AG04449 (cell line): ENCODE results near the gene XYLT1.

ENCODE experiments used
- CTCF ChIA-PET: fragments of 350-600 bp; formaldehyde crosslinking; extraction: SDS; loops from one replicate; lab custom pipeline; 2021; ENCODE audit warnings: antibody characterized with exemption; lab: Yijun Ruan, JAX
- POLR2A ChIA-PET: fragments of 400-600, 350-600 bp; formaldehyde crosslinking; extraction: SDS; loops from one replicate; lab custom pipeline; 2020; ENCODE audit warnings: antibody characterized with exemption, inconsistent platforms; lab: Yijun Ruan, JAX
- DNase-seq: peaks from one replicate; pipeline ENCODE4 v3.0.0-alpha.2; 2010; ENCODE audit warnings: low read depth, low spot score
- H3K4me3 ChIP-seq: 2 replicates; pipeline ENCODE4 v1.5.1; 2011; ENCODE audit warnings: low read depth, mild to moderate bottlenecking, control low read depth, low read length
- TF ChIP-seq, protein P1 (sequence below): IDR thresholded peaks from one replicate; pipeline ENCODE4 v1.5.1; 2011; ENCODE audit warnings: mild to moderate bottlenecking, moderate library complexity, low read length, control low read depth, inconsistent platforms; ENCODE audit not compliant: insufficient read depth; ENCODE audit errors: missing control alignments

XYLT1 gene

DNA sequence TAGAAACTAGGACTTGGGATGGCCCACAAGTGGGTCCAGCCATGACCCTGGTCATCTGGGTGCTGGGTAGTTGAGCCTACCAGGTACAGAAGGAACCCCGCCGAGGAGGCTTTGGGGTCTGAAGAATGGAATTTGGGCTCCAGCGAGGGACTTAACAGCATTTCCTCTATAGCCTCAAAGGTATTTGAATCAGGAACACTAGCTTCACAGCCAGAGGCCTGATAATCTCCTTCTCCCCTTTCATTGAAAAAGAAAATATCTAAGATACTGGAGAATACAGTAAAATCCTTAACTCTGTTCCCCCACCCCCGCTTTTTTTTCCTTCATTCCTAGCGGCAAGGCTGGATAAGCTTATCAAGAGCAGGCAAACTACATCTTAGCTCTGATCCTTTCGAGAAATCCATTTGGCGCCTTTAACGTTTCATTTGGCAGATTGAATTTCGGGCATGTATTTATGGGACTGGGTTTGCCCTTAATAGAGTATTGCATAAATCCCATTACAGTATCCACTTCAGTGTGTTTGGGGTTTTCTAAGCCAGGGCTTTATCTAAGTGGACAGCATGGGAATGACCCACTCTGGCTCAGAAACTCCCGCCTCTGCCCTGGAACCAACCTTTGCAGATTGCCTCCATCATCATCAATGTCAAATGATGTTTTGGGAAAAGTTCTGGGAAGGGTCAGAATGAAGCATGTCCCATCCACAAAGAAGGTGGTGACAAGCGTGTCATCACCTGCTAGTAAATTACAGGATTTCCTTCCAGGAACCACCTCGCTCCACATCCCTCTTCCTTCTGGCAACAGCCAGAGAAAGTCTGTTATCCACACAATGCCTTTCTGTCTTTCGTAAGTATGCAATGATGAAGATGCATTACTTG, 36.9 kb downstream of the XYLT1 start:
- TF ChIP-seq, protein P1, sequence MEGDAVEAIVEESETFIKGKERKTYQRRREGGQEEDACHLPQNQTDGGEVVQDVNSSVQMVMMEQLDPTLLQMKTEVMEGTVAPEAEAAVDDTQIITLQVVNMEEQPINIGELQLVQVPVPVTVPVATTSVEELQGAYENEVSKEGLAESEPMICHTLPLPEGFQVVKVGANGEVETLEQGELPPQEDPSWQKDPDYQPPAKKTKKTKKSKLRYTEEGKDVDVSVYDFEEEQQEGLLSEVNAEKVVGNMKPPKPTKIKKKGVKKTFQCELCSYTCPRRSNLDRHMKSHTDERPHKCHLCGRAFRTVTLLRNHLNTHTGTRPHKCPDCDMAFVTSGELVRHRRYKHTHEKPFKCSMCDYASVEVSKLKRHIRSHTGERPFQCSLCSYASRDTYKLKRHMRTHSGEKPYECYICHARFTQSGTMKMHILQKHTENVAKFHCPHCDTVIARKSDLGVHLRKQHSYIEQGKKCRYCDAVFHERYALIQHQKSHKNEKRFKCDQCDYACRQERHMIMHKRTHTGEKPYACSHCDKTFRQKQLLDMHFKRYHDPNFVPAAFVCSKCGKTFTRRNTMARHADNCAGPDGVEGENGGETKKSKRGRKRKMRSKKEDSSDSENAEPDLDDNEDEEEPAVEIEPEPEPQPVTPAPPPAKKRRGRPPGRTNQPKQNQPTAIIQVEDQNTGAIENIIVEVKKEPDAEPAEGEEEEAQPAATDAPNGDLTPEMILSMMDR, result no peak
- DNase-seq, result no peak
- CTCF ChIA-PET, result interaction anchor here (0.9 to 1.9 kb wide), 2 partner anchors 17 to 34 kb away, joined by 3 to 7 read pairs; no protein-coding TSS in a partner anchor
- H3K4me3 ChIP-seq, result no peak overlapping the region
- POLR2A ChIA-PET, result no interaction called here

DNA sequence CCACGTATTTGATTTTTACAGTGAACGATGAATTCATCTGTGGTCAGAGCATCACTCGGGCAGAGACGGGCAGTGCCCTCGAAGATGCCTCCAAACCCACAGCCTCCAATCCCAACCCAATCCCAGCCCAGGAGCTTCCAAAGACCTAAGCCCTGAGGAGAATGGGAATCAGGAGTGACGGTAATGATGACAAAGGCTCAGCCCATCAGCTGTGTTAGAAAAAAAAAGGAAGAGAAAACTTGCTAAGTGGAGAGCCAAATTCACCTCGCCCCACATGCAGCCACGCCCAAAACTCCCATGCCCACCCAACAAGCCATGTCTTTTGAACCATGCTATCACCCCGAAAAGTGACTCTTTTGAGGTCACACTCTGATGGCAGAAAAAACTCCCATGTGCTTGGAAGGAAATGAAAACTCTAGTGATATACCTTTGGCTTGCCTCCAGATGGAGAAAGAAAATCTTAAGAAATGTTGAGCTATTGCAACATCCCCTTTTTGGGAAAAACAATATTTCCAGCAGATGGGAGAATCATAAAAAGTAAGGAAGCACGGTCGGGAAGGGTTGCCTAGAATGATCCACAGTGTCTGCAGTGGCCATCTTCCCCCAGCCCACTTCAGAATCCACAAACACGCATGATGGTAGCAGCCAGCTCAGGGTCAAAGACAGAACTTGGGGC, 37.7 kb downstream of the XYLT1 start:
- CTCF ChIA-PET, result interaction anchor here (0.9 to 1.9 kb wide), 2 partner anchors 17 to 35 kb away, joined by 3 to 7 read pairs; no protein-coding TSS in a partner anchor
- no peak for DNase-seq
- H3K4me3 ChIP-seq, result no peak overlapping the region
- TF ChIP-seq, protein P1, result no peak
- POLR2A ChIA-PET, result no interaction called here

DNA sequence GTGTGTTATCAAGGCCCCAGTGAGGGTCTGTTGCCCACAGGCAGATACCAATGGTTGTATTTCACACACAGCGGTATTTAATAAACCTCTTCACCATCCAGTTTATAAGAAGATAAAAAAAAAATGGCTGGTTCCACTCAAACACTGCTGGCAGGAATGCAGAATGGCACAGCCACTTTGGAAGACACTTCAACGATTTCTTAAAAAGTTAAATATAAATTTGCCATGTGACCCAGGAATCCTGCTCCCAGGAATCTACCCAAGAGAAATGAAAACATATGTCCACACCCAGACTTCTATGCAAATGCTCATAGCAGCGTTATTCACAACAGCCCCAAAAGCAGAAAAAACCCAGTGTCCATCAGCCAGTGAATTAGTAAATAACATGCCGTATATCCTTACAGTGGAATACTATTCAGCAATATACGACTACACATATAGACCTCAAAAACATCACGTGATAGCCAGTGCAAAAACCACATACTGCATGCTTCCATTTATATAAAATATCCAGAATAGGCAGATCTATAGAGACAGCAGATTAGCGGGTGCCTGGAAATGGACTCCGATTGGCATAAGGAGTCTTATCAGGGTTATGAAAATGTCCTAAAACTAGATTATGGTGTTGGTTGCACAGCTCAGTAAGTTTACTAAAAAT, 38.7 kb downstream of the XYLT1 start:
- H3K4me3 ChIP-seq, result no peak overlapping the region
- ChIA-PET POLR2A (no interaction called here), CTCF (interaction anchor here (1.3 to 2.0 kb wide), 3 partner anchors 10 to 86 kb away, joined by 3 to 8 read pairs (median 3); no protein-coding TSS in a partner anchor)
- no peak for DNase-seq
- TF ChIP-seq, protein P1, result peak; percentile 7

DNA sequence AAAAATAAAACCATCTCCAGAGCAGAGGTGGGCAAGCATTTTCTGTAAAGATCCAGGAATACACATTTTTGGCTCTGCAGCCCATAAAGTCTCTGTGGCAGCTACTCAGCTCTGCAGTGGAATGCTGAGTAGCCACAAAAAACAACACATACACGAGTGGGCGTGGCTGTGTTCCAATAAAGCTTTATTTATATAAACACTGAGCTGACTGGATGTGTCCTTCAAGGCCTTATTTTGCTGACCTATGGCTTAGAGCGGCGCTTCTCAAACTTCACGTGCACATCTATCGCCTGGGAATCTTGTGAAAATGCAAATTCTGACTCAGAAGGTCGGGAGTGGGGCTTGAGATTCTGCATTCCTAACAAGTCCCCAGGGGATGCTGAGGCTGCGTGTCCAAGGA, 39.7 kb downstream of the XYLT1 start:
- no peak overlapping the region for H3K4me3 ChIP-seq
- no peak for DNase-seq
- POLR2A ChIA-PET, result no interaction called here
- CTCF ChIA-PET, result interaction anchor here (1.2 to 2.0 kb wide), 7 partner anchors 9 to 85 kb away, joined by 3 to 8 read pairs (median 3); no protein-coding TSS in a partner anchor
- TF ChIP-seq, protein P1, result no peak

DNA sequence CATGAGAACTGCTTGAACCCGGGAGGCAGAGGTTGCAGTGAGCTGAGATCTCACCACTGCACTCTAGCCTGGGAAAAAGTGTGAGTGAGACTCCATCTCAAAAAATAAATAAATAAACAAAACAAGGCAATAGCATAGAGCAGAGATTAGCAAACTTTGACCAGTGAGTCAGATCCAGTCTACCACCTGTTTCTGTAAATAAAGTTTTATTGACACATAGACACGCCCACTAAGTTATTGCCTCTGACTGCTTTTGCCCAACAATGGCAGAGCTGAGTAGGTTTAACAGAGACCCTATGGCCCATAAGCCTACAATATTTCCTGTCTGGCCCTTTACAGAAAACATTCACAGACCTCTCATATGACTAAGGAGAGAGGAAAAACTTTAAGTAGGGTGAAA, 44.3 kb downstream of the XYLT1 start:
- ChIA-PET POLR2A (no interaction called here), CTCF (no interaction called here)
- no peak for DNase-seq
- no peak overlapping the region for H3K4me3 ChIP-seq
- TF ChIP-seq, protein P1, result no peak
